Measurements from ENCODE around the gene FBP1. TPM values are rescaled to one million over a fixed set of nuclear protein-coding genes. Genes with fewer than 3 reads are reported as not detected.

The FBP1 gene
- total and polyA plus RNA-seq, 10 of the 15 experiments (the other 5 are each of a cell fraction or from before 2014, with no cell fraction given): 0.11 to 0.38 (median 0.15) TPM; not detected in 7

DNA sequence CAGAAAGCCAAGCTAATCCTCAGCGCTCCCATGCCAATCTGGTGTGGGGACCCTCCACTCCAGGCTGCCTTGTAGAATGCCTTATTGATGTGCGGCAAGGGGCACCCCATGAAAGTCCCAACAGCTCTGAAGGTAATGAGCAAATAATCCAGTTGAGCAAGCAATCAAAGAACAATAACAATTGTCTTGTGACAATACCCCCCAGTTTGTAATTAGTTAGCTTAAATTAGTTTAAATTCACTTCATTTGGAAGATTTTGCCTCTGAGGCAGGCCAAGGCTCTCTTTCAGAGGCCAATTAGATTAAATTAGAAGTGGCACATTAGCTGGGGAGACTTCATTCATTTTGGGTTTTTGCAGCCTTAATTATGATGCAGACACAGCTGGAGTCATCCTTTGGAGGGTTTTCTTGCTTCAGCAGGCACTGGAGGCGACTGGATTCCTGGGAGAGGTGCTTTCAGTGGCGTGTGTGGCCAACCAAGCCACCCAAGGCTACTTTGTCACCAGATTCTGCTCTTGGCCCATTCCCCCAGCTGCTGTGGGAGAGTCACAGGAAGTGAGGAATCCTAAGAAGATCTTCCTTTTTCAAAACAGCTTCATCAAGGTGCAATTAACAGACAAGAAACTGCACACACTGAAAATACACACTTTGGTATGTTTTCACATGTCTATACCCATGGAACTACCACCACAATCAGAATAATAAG is 17.9 kb upstream of the FBP1 start (continued):
- TF ChIP-seq, protein P1, sequence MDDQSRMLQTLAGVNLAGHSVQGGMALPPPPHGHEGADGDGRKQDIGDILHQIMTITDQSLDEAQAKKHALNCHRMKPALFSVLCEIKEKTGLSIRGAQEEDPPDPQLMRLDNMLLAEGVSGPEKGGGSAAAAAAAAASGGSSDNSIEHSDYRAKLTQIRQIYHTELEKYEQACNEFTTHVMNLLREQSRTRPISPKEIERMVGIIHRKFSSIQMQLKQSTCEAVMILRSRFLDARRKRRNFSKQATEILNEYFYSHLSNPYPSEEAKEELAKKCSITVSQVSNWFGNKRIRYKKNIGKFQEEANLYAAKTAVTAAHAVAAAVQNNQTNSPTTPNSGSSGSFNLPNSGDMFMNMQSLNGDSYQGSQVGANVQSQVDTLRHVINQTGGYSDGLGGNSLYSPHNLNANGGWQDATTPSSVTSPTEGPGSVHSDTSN (IDR thresholded peaks at IDR 0.05; ENCODE audit: insufficient replicate concordance, low read depth, low read length): no peak
- TF ChIP-seq ZNF217 (IDR thresholded peaks at IDR 0.05): no peak
- no peak for TF ChIP-seq EED (IDR thresholded peaks at IDR 0.05; ENCODE audit: low read depth)
- TF ChIP-seq E4F1 (IDR thresholded peaks at IDR 0.05; ENCODE audit: borderline replicate concordance, partially characterized antibody): no peak
- TF ChIP-seq SMC3 (IDR thresholded peaks at IDR 0.05; ENCODE audit: borderline replicate concordance, low read length): no peak
- TF ChIP-seq HDAC6 (IDR thresholded peaks at IDR 0.05; ENCODE audit: unreplicated experiment): no peak

- SMC1A ChIA-PET (ENCODE audit: uncharacterized antibody, unreplicated experiment): interaction anchor here (0.7 to 1.4 kb wide), 7 partner anchors 8 to 1444 kb away, joined by 3 to 7 read pairs (median 3); no protein-coding TSS in a partner anchor
- peak overlapping the region; percentile 31; the same call in 1 of the 2 replicates for H3K4me3 ChIP-seq
- DNase-seq (ENCODE audit: low read depth, low spot score): peak; percentile 79
- H3K79me2 ChIP-seq (ENCODE audit: control insufficient read depth, insufficient read depth, low read length): no peaks in the 10 kb centered on the region
- H3K27ac ChIP-seq (ENCODE audit: control insufficient read depth, insufficient read depth): peak overlapping the region; percentile 60
- ATAC-seq: peak; percentile 99
- peak overlapping the region; percentile 80 for H2AFZ ChIP-seq (ENCODE audit: control insufficient read depth, low read depth, low read length)
- no peaks in the 10 kb centered on the region for H3K27me3 ChIP-seq (replicated peaks in 1 of 2; ENCODE audit: control insufficient read depth in 2 of 2, insufficient read depth in 2 of 2, low read length in 1 of 2)
- 5% methylated on average over 6 of the region's 6 CpGs for WGBS (ENCODE audit: insufficient coverage, insufficient replicate concordance, low lambda C conversion rate, missing lambda C conversion rate)
- H3K36me3 ChIP-seq (ENCODE audit: control insufficient read depth in 2 of 2, insufficient read depth in 2 of 2, low read length in 1 of 2): no peaks in the 10 kb centered on the region
- POLR2A ChIA-PET: interaction anchor here (1.2 kb wide), 1 partner anchor 13 kb away, joined by 6 read pairs; no protein-coding TSS in a partner anchor
- no peaks in the 10 kb centered on the region for H4K20me1 ChIP-seq (ENCODE audit: control insufficient read depth, insufficient read depth)
- intact Hi-C loops (cut with micrococcal nuclease; ENCODE audit: unreplicated experiment) (no loop called here), in situ Hi-C loops (cut with MboI) (no loop called here)
- FAIRE-seq: peak; percentile 98
- H3K4me2 ChIP-seq (ENCODE audit: control insufficient read depth, insufficient read depth): peak overlapping the region; percentile 49
- no TSS peak for BruUV-seq (replicated peaks)
- H3K9ac ChIP-seq (ENCODE audit: control insufficient read depth, insufficient read depth, low read length): peak overlapping the region; percentile 65
- CTCF ChIA-PET: interaction anchor here (1.2 to 4.6 kb wide), 4 partner anchors 12 to 475 kb away, joined by 4 to 47 read pairs (median 10); no protein-coding TSS in a partner anchor
- no peaks in the 10 kb centered on the region for H3K9me3 ChIP-seq (replicated peaks; ENCODE audit: control insufficient read depth, insufficient read depth, low read length)
- peaks cover 17% of the 10 kb centered on the region for H3K4me1 ChIP-seq (ENCODE audit: control insufficient read depth, insufficient read depth, low read length)
- RAD21 ChIA-PET (ENCODE audit: unreplicated experiment): interaction anchor here (0.8 to 1.8 kb wide), 4 partner anchors 13 to 471 kb away, joined by 3 to 10 read pairs (median 5); partner anchors contain the start of gene AOPEP
- peak; percentile 64; the same call in 1 of the 2 replicates for TF ChIP-seq SPI1 (IDR thresholded peaks at IDR 0.05; ENCODE audit: borderline replicate concordance, insufficient read depth, low read depth, low read length)
- peak; percentile 56 for TF ChIP-seq NFYB (IDR thresholded peaks at IDR 0.05; ENCODE audit: insufficient read depth, low read depth, low read length)
- TF ChIP-seq TAF1 (IDR thresholded peaks at IDR 0.05; ENCODE audit: borderline replicate concordance, low read depth, low read length): peak; percentile 59; the same call in 1 of the 2 replicates
- TF ChIP-seq FOS (IDR thresholded peaks at IDR 0.05; ENCODE audit: borderline replicate concordance, extremely low read depth, insufficient read length): no peak
- TF ChIP-seq SREBF1 (IDR thresholded peaks at IDR 0.05; ENCODE audit: low read length): no peak
- TF ChIP-seq POLR2A (IDR thresholded peaks at IDR 0.05; ENCODE audit: low read depth, low read length): peak; percentile 81
- TF ChIP-seq NRF1 (conservative IDR thresholded peaks at IDR 0.05; ENCODE audit: low read depth, low read length): no peak
- peak; percentile 8 for TF ChIP-seq SP1 (IDR thresholded peaks at IDR 0.05; ENCODE audit: low read depth, low read length)
- TF ChIP-seq, protein P2, sequence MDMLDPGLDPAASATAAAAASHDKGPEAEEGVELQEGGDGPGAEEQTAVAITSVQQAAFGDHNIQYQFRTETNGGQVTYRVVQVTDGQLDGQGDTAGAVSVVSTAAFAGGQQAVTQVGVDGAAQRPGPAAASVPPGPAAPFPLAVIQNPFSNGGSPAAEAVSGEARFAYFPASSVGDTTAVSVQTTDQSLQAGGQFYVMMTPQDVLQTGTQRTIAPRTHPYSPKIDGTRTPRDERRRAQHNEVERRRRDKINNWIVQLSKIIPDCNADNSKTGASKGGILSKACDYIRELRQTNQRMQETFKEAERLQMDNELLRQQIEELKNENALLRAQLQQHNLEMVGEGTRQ (IDR thresholded peaks at IDR 0.05; ENCODE audit: borderline replicate concordance, low read depth, low read length): no peak
- peak; percentile 63; the same call in 1 of the 2 replicates for TF ChIP-seq RFX5 (IDR thresholded peaks at IDR 0.05; ENCODE audit: low read depth, low read length)
Observed at GRCh38 chr9:94656200-94656599, 16.9 kb upstream of the FBP1 start.

Measured in GM12878 (cell line).